Subcutaneous abdominal adipose tissue (tissue), 5 donors: Measurements from ENCODE around the gene TH.

Experiments used
- H3K27ac ChIP-seq: one replicate; pipeline ENCODE4 v1.7.0; 2013; ENCODE audit warnings: low read depth, mild to moderate bottlenecking, inconsistent platforms, low read length, moderate library complexity
- H3K27me3 ChIP-seq, 5 donors: one replicate each; pipeline ENCODE4 v1.7.0; 2013; ENCODE audit warnings: low read length in 5 of 5, inconsistent platforms in 1 of 5; ENCODE audit not compliant: control insufficient read depth in 5 of 5, insufficient read depth in 4 of 5
- H3K36me3 ChIP-seq, 5 donors: one replicate each; pipeline ENCODE4 v1.7.0; 2013; ENCODE audit warnings: low read length in 5 of 5; ENCODE audit not compliant: control insufficient read depth in 5 of 5, insufficient read depth in 5 of 5
- H3K4me1 ChIP-seq, 5 donors: one replicate each; pipeline ENCODE4 v1.7.0; 2013; ENCODE audit warnings: low read length in 5 of 5, mild to moderate bottlenecking in 3 of 5, moderate library complexity in 1 of 5; ENCODE audit not compliant: control insufficient read depth in 5 of 5, insufficient read depth in 5 of 5
- H3K4me3 ChIP-seq, 5 donors: one replicate each; pipeline ENCODE4 v1.7.0; 2013; ENCODE audit warnings: low read length in 5 of 5, low read depth in 1 of 5
- H3K9ac ChIP-seq, 5 donors: one replicate each; pipeline ENCODE4 v1.7.0; 2013; ENCODE audit warnings: low read length in 5 of 5, mild to moderate bottlenecking in 4 of 5, moderate library complexity in 3 of 5
- H3K9me3 ChIP-seq, 5 donors: one replicate each; pipeline ENCODE4 v1.7.0; 2013; ENCODE audit warnings: low read length in 5 of 5; ENCODE audit not compliant: control insufficient read depth in 5 of 5
- donor health status: healthy.
- donor health status: healthy.
- donor health status: healthy.
- donor health status: healthy.
- donor health status: healthy.

TH gene

GRCh38 chr11:2214527-2215229 lies 43.1 kb upstream of the TH start:
- Histone ChIP-seq H3K9me3 (no peaks in the 10 kb centered on the region), H3K36me3 (no peaks in the 10 kb centered on the region), H3K4me3 (no peak overlapping the region), H3K27ac (no peak overlapping the region), H3K27me3 (peaks cover 0 to 39% (median 18%) of the 10 kb centered on the region in 5 donors), H3K4me1 (no peaks in the 10 kb centered on the region), H3K9ac (no peak overlapping the region)

GRCh38 chr11:2213890-2214526 lies 42.4 kb upstream of the TH start:
- Histone ChIP-seq H3K27ac (no peak overlapping the region), H3K9me3 (no peaks in the 10 kb centered on the region), H3K9ac (no peak overlapping the region), H3K27me3 (peaks cover 2 to 41% (median 20%) of the 10 kb centered on the region in 5 donors), H3K36me3 (no peaks in the 10 kb centered on the region), H3K4me3 (no peak overlapping the region), H3K4me1 (no peaks in the 10 kb centered on the region)

- Histone ChIP-seq H3K9ac (no peak overlapping the region), H3K9me3 (no peaks in the 10 kb centered on the region), H3K27ac (no peak overlapping the region), H3K36me3 (no peaks in the 10 kb centered on the region), H3K4me3 (no peak overlapping the region), H3K4me1 (no peaks in the 10 kb centered on the region), H3K27me3 (peaks cover 5 to 41% (median 20%) of the 10 kb centered on the region in 5 donors)
Observed at GRCh38 chr11:2213384-2213842, 41.8 kb upstream of the TH start.

- Histone ChIP-seq H3K4me1 (no peaks in the 10 kb centered on the region), H3K27ac (no peak overlapping the region), H3K4me3 (no peak overlapping the region), H3K9me3 (peaks cover 0 to 4% (median 2%) of the 10 kb centered on the region in 5 donors), H3K27me3 (peaks cover 5 to 41% (median 20%) of the 10 kb centered on the region in 5 donors), H3K36me3 (no peaks in the 10 kb centered on the region), H3K9ac (no peak overlapping the region)
Observed at GRCh38 chr11:2212411-2213251, 41.0 kb upstream of the TH start.

GRCh38 chr11:2211113-2211971 lies 39.7 kb upstream of the TH start:
- Histone ChIP-seq H3K9me3 (peaks cover 0 to 11% (median 9%) of the 10 kb centered on the region in 5 donors), H3K4me3 (no peak overlapping the region), H3K27ac (no peak overlapping the region), H3K4me1 (no peaks in the 10 kb centered on the region), H3K27me3 (peaks cover 5 to 31% (median 15%) of the 10 kb centered on the region in 5 donors), H3K36me3 (no peaks in the 10 kb centered on the region), H3K9ac (no peak overlapping the region)

- Histone ChIP-seq H3K27ac (no peak overlapping the region), H3K4me1 (no peaks in the 10 kb centered on the region), H3K27me3 (peaks cover 5 to 25% (median 12%) of the 10 kb centered on the region in 5 donors)
Observed at GRCh38 chr11:2210366-2211112, 38.9 kb upstream of the TH start.

GRCh38 chr11:2209900-2210321 lies 38.3 kb upstream of the TH start:
- no peaks in the 10 kb centered on the region for H3K4me1 ChIP-seq
- H3K9ac ChIP-seq = no peak overlapping the region
- no peak overlapping the region for H3K27ac ChIP-seq
- no peaks in the 10 kb centered on the region for H3K36me3 ChIP-seq
- H3K27me3 ChIP-seq = peaks cover 5 to 25% (median 12%) of the 10 kb centered on the region in 5 donors
- peaks cover 0 to 11% (median 9%) of the 10 kb centered on the region in 5 donors for H3K9me3 ChIP-seq
- no peak overlapping the region for H3K4me3 ChIP-seq

More at GRCh38 chr11:2210366-2211112, 38.9 kb upstream of the TH start:
- Histone ChIP-seq H3K36me3 (no peaks in the 10 kb centered on the region), H3K9me3 (peaks cover 0 to 11% (median 9%) of the 10 kb centered on the region in 5 donors), H3K9ac (no peak overlapping the region), H3K4me3 (no peak overlapping the region)

- Histone ChIP-seq H3K9me3 (peaks cover 0 to 11% (median 9%) of the 10 kb centered on the region in 5 donors), H3K27ac (no peak overlapping the region), H3K27me3 (peaks cover 5 to 29% (median 12%) of the 10 kb centered on the region in 5 donors), H3K4me3 (no peak overlapping the region), H3K9ac (no peak overlapping the region), H3K4me1 (no peaks in the 10 kb centered on the region), H3K36me3 (no peaks in the 10 kb centered on the region)
Observed at GRCh38 chr11:2209370-2209801, 37.8 kb upstream of the TH start.
